GM12878 (cell line): ENCODE results near the gene MAPK1IP1L. TPM values are rescaled to one million over a fixed set of nuclear protein-coding genes. Genes with fewer than 3 reads are reported as not detected.

Experiments
- ATAC-seq: fragments of 200-7000 bp; cut with Tn5 transposase; 3 replicates; pipeline ENCODE4 v1.9.1; 2020; ENCODE audit warnings: mild to moderate bottlenecking, moderate library complexity
- BruUV-seq: library from RNA; stranded (reverse); fragments of 400-500 nt; replicated peaks from 2 replicates; lab custom pipeline; 2021; lab: Mats Ljungman, UMichigan
- CTCF ChIA-PET: fragments of 300-600 bp; sonication (Branson Sonifier 250); formaldehyde crosslinking; extraction: SDS; loops from one replicate; lab custom pipeline; 2021; ENCODE audit warnings: inconsistent platforms; lab: Yijun Ruan, JAX
- POLR2A ChIA-PET: fragments of 350-600 bp; formaldehyde crosslinking; extraction: SDS; loops from one replicate; lab custom pipeline; 2021; ENCODE audit warnings: inconsistent platforms; lab: Charles Lee
- RAD21 ChIA-PET: fragments of 300-600 bp; sonication (Branson Sonifier 250); formaldehyde crosslinking; loops from one replicate; lab custom pipeline; 2023; ENCODE audit warnings: antibody characterized with exemption; ENCODE audit not compliant: unreplicated experiment; lab: Charles Lee
- SMC1A ChIA-PET: fragments of 300-600 bp; sonication (Branson Sonifier 250); formaldehyde crosslinking; loops from one replicate; lab custom pipeline; 2023; ENCODE audit not compliant: unreplicated experiment, uncharacterized antibody; lab: Charles Lee
- DNase-seq: peaks from one replicate; pipeline ENCODE4 v3.0.0-alpha.2; 2011; ENCODE audit warnings: low read depth, low spot score
- FAIRE-seq: peaks from 3 replicates; lab custom pipeline; 2011; peaks lifted over from hg19 to GRCh38; lab: Jason Lieb, UNC
- H2AFZ ChIP-seq: 2 replicates; pipeline ENCODE4 v1.6.0; 2011; ENCODE audit warnings: low read depth, low read length, control low read depth; ENCODE audit not compliant: control insufficient read depth
- H3K27ac ChIP-seq: 2 replicates; pipeline ENCODE4 v1.5.1; 2011; ENCODE audit warnings: control low read depth; ENCODE audit not compliant: control insufficient read depth, insufficient read depth
- H3K27me3 ChIP-seq, 2 experiments: replicated peaks in 1 of 2; 2 replicates each; pipeline versions ENCODE4 v1.6.0 to v1.6.1; 2011; ENCODE audit warnings: low read length in 1 of 2; ENCODE audit not compliant: control insufficient read depth in 2 of 2, insufficient read depth in 2 of 2
- H3K36me3 ChIP-seq, 2 experiments: 2 replicates each; pipeline ENCODE4 v1.5.1; 2011; ENCODE audit warnings: low read length in 1 of 2; ENCODE audit not compliant: control insufficient read depth in 2 of 2, insufficient read depth in 2 of 2
- H3K4me1 ChIP-seq: 2 replicates; pipeline ENCODE4 v1.6.1; 2011; ENCODE audit warnings: mild to moderate bottlenecking, low read length, moderate library complexity, mixed read lengths; ENCODE audit not compliant: control insufficient read depth, insufficient read depth
- H3K4me2 ChIP-seq: 2 replicates; pipeline ENCODE4 v1.6.0; 2011; ENCODE audit warnings: control low read depth; ENCODE audit not compliant: control insufficient read depth, insufficient read depth
- H3K4me3 ChIP-seq: fragments of 200-600 bp; sonication (generic); 2 replicates; pipeline ENCODE4 v1.5.1; 2016
- H3K79me2 ChIP-seq: 2 replicates; pipeline ENCODE4 v1.6.0; 2011; ENCODE audit warnings: low read length; ENCODE audit not compliant: control insufficient read depth, insufficient read depth
- H3K9ac ChIP-seq: 2 replicates; pipeline ENCODE4 v1.8.0; 2011; ENCODE audit warnings: low read length, control low read depth, mixed read lengths; ENCODE audit not compliant: control insufficient read depth, insufficient read depth
- H3K9me3 ChIP-seq: replicated peaks from 3 replicates; pipeline ENCODE4 v1.5.1; 2011; ENCODE audit warnings: mild to moderate bottlenecking, low read length; ENCODE audit not compliant: control insufficient read depth, insufficient read depth
- H4K20me1 ChIP-seq: 2 replicates; pipeline ENCODE4 v1.6.0; 2011; ENCODE audit not compliant: control insufficient read depth, insufficient read depth
- NR2C1 ChIP-seq: fragments of 450-650 bp; IDR thresholded peaks from 2 replicates; pipeline ENCODE4 v1.6.1; 2017; ENCODE audit warnings: antibody characterized with exemption, mild to moderate bottlenecking, moderate library complexity
- SIN3A ChIP-seq: IDR thresholded peaks from 2 replicates; pipeline ENCODE4 v1.6.1; 2012; ENCODE audit warnings: low read depth, low read length, improper control_type of control experiment
- WGBS: methylation state at CpG from one replicate; pipeline ENCODE4 v1.1.6; 2016; ENCODE audit warnings: low lambda C conversion rate; ENCODE audit not compliant: insufficient replicate concordance, insufficient coverage; ENCODE audit errors: missing lambda C conversion rate; 5-methylcytosine and 5-hydroxymethylcytosine counted together
- in situ Hi-C: fragments of 300-500 bp; cut with MboI; formaldehyde crosslinking; loops from 9 replicates; pipeline ENCODE4 v1.14.3; 2018; ENCODE audit warnings: mixed read lengths
- intact Hi-C: fragments of 100-400 bp; cut with micrococcal nuclease; formaldehyde crosslinking; loops from one replicate; pipeline ENCODE4 v1.14.2; 2022; ENCODE audit not compliant: unreplicated experiment
- polyA plus RNA-seq, 11 experiments: library from polyadenylated mRNA; depleted of rRNA in 4 of 11; unstranded in 6 of 11; stranded (reverse) in 5 of 11; fragments of >200 nt; fragmentation: Nextera tagmentation in 4 of 11; fragmentation: Illumina TruSeq in 1 of 11; extraction: Ambion mirVana in 4 of 11; extraction: Trizol in 1 of 11; gene quantifications; 1 replicate in 1 of 11; 2 replicates in 10 of 11; pipeline versions ENCODE4 v1.2.1 to v1.2.3, GENCODE V29; 2011 to 2016; ENCODE audit warnings: inconsistent platforms in 2 of 11, missing spikeins in 2 of 11, low read depth in 1 of 11
- total RNA-seq, 4 experiments: library from RNA; depleted of rRNA in 3 of 4; stranded (reverse); fragments of >200 nt in 3 of 4; fragmentation: Illumina TruSeq in 1 of 4; extraction: Trizol in 1 of 4; gene quantifications; 2 replicates each; pipeline versions ENCODE4 v1.2.1 to v1.2.3, GENCODE V29; 2013 to 2021
- TF ChIP-seq, protein P1 (sequence below): fragments of 150-350 bp; IDR thresholded peaks from 2 replicates; pipeline ENCODE4 v1.6.1; 2014; ENCODE audit warnings: mild to moderate bottlenecking, low read depth, low read length

Gene MAPK1IP1L
- total and polyA plus RNA-seq, 10 of the 15 experiments (the other 5 are each of a cell fraction or from before 2014, with no cell fraction given) = 44.6 to 117 (median 73.0) TPM

DNA sequence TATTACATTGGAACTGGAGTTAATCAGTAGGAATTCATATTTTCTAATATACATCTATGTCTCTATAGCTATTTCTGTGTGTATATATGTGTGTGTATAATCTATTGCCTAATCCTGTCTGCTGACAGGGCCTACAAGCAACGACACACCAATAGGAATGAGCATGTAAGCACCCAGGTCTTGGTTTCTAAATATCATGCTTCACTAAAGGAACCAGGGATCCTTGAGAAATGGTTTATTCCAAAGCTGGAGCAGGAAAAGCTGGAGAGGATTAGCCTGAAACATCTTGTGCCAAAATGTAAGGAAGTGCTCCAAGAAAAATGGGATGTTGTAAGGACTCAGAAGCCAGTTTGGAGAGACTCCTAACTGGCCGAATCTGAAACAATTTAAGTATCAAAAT is 48.3 kb downstream of the MAPK1IP1L start (continued):
- no peak for TF ChIP-seq SIN3A

DNA sequence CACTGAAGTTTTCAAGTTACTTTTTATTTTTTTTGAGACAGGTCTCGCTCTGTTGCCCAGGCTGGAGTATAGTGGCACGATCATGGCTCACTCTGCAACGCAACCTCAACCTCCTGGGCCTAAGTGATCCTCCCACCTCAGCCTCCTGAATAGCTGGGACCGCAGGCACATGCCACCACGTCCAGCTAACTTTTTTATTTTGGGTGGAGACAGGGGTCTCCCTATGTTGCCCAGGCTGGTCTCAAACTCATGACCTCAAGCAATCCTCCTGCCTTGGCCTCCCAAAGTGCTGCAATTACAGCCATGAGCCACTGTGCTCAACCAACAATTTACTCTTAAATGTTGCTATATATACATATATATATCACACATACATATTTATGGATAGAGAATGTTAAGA is 50.3 kb downstream of the MAPK1IP1L start:
- WGBS = 99% methylated on average over 5 of the region's 5 CpGs
- no peaks in the 10 kb centered on the region for H3K36me3 ChIP-seq
- H2AFZ ChIP-seq = no peak overlapping the region
- POLR2A ChIA-PET = interaction anchor here (1.6 to 2.8 kb wide), 5 partner anchors 16 to 42 kb away, joined by 6 to 14 read pairs (median 7); partner anchors contain the start of gene LGALS3
- no peaks in the 10 kb centered on the region for H4K20me1 ChIP-seq
- no peak for ATAC-seq
- CTCF ChIA-PET = interaction anchor here (0.7 to 3.6 kb wide), 5 partner anchors 9 to 30 kb away, joined by 3 to 15 read pairs (median 4); partner anchors contain the start of gene LGALS3
- H3K27me3 ChIP-seq = no peaks in the 10 kb centered on the region
- DNase-seq = no peak
- peaks cover 6% of the 10 kb centered on the region; the same call in 2 of the 3 replicates for H3K9me3 ChIP-seq
- H3K4me1 ChIP-seq = peaks cover 63% of the 10 kb centered on the region
- no peak overlapping the region for H3K4me3 ChIP-seq
- RAD21 ChIA-PET = interaction anchor here (0.7 to 3.2 kb wide), 5 partner anchors 13 to 57 kb away, joined by 3 to 27 read pairs (median 16); partner anchors contain the start of gene MAPK1IP1L
- peak overlapping the region; percentile 99 for H3K27ac ChIP-seq
- no peak overlapping the region for H3K9ac ChIP-seq
- FAIRE-seq = no peak
- H3K4me2 ChIP-seq = 0 out of 2 replicates have a peak overlapping the region, but pooled peaks have one; percentile 52
- intact Hi-C loops (loop anchor here (2.0 to 10.0 kb wide), 3 partner anchors 51 to 173 kb away; partner anchors contain the start of genes DLGAP5, FBXO34 and MAPK1IP1L), in situ Hi-C loops (no loop called here)
- SMC1A ChIA-PET = interaction anchor here (1.5 to 4.1 kb wide), 5 partner anchors 30 to 90 kb away, joined by 4 to 42 read pairs (median 9); partner anchors contain the start of genes DLGAP5 and MAPK1IP1L
- no peak for TF ChIP-seq NR2C1
- TF ChIP-seq, protein P1, sequence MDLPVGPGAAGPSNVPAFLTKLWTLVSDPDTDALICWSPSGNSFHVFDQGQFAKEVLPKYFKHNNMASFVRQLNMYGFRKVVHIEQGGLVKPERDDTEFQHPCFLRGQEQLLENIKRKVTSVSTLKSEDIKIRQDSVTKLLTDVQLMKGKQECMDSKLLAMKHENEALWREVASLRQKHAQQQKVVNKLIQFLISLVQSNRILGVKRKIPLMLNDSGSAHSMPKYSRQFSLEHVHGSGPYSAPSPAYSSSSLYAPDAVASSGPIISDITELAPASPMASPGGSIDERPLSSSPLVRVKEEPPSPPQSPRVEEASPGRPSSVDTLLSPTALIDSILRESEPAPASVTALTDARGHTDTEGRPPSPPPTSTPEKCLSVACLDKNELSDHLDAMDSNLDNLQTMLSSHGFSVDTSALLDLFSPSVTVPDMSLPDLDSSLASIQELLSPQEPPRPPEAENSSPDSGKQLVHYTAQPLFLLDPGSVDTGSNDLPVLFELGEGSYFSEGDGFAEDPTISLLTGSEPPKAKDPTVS = no peak
- H3K79me2 ChIP-seq = no peaks in the 10 kb centered on the region
- no TSS peak for BruUV-seq
